ENCODE results near the gene CAMK1.

Gene CAMK1

GRCh38 chr3:9757427-9757826 is 12.3 kb downstream of the CAMK1 start:
- TF ChIP-seq CTCF (conservative IDR thresholded peaks at IDR 0.05; ENCODE audit: control insufficient read depth, insufficient read depth, low read depth, low read length), result no peak
- H3K4me3 ChIP-seq (ENCODE audit: control insufficient read depth, low read depth, low read length), result no peak overlapping the region
- DNase-seq (ENCODE audit: low read depth), result no peak

GRCh38 chr3:9754678-9755077 is 15.1 kb downstream of the CAMK1 start:
- no peak for DNase-seq (ENCODE audit: low read depth)
- TF ChIP-seq CTCF (conservative IDR thresholded peaks at IDR 0.05; ENCODE audit: control insufficient read depth, insufficient read depth, low read depth, low read length), result no peak
- no peak overlapping the region for H3K4me3 ChIP-seq (ENCODE audit: control insufficient read depth, low read depth, low read length)

DNA sequence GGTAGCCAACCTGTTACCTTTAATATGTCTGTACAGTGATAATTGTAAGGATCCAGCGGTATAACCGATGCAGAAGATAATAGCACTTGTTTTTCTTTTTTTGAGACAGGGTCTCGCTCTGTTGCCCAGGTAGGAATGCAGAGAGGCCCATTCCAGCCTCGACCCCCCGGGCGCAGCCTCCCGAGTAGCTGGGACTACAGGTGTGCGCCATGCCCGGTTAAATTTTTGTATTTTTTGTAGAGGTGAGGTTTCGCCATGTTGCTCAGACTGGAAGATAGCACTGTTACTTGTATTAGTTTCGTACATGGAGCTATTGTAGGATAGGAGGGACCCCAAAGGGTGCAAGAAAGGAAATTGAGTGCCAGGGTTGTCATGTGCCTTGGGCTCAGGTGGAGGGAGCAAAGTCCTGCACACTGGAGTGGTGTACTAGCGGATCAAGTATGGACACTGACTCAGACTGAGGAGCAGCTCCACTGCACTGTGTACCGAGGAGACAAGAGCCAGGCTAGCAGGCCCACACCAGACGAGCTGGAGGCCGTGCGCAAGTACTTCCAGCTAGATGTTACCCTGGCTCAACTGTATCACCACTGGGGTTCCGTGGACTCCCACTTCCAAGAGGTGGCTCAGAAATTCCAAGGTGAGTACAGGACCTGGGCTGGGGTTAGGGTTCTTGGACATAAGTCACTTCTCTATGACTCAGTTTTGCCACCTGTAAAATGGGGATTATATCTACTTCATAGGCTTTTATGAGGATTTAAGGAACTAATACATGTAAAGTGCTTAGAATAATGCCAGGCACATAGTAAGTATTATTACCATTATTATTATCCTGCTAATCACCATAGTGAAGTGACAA is 19.0 kb downstream of the CAMK1 start:
- TF ChIP-seq CTCF (conservative IDR thresholded peaks at IDR 0.05; ENCODE audit: control insufficient read depth, insufficient read depth, low read depth, low read length), result no peak
- H3K4me3 ChIP-seq (ENCODE audit: control insufficient read depth, low read depth, low read length), result peak overlapping the region; percentile 90
- DNase-seq (ENCODE audit: low read depth), result peak; percentile 54

GRCh38 chr3:9749645-9750555 is 19.8 kb downstream of the CAMK1 start, which contains the start of gene OGG1:
Gene OGG1 (plus strand): TSS chr3:9749952. CDS start chr3:9750287, 335 bp downstream.
- H3K4me3 ChIP-seq (ENCODE audit: control insufficient read depth, low read depth, low read length), result peak within 1 kb of the TSS; percentile 90
- TF ChIP-seq CTCF (conservative IDR thresholded peaks at IDR 0.05; ENCODE audit: control insufficient read depth, insufficient read depth, low read depth, low read length), result no peak
- DNase-seq (ENCODE audit: low read depth), result peak; percentile 99

DNA sequence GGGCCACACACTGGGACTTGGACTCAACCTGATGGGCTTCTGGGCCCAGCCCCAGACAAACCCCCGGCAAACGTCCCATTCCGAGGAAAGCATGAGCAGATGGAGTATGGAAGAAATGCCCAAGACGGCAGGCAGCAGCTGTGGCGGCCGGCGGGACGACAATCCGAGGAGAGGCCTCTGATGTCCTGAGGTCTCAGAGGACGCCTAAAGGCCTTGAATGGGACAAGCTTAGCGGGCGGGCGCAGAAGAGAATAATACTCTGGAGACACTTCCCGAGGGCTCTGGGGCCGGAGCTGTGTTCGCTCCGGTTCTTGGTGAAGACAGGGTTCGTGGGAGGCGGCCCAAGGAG is 20.5 kb downstream of the CAMK1 start:
- DNase-seq (ENCODE audit: low read depth), result no peak
- peak overlapping the region; percentile 90 for H3K4me3 ChIP-seq (ENCODE audit: control insufficient read depth, low read depth, low read length)
- TF ChIP-seq CTCF (conservative IDR thresholded peaks at IDR 0.05; ENCODE audit: control insufficient read depth, insufficient read depth, low read depth, low read length), result no peak

DNA sequence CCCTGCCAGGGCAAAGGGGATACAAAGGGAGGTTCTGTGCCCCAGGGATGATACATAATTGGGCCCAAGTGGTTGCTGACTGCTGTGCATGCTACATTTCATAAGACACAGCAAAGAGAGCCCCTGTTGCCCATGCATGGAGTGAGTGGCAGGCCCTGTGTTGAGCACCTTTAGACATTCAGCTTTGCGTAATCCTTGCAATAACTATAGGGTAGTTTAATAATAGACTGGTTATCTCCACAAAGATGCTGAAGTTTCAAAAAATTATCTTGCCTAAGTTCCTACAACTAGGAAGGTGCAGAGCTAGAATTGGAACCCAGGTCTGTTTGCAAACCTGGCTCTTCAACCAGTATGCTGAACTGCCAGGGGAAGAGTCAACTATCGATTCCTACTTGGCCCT is 21.7 kb downstream of the CAMK1 start:
- no peak for TF ChIP-seq CTCF (conservative IDR thresholded peaks at IDR 0.05; ENCODE audit: control insufficient read depth, insufficient read depth, low read depth, low read length)
- DNase-seq (ENCODE audit: low read depth), result no peak
- H3K4me3 ChIP-seq (ENCODE audit: control insufficient read depth, low read depth, low read length), result no peak overlapping the region

Data from fibroblast of mammary gland (primary cell).